Panc1 (cell line): Measurements from ENCODE around the gene ZG16. TPM values are rescaled to one million over a fixed set of nuclear protein-coding genes. Genes with fewer than 3 reads are reported as not detected.
"Not testable (repeated sequence)": the region's sequence is repeated elsewhere in the genome, so short reads cannot be mapped to it uniquely, and the experiment has no call there.

Experiments used
- ATAC-seq: fragments of 200-7000 bp; cut with Tn5 transposase; 2 replicates; pipeline ENCODE4 v1.9.1; 2020; ENCODE audit warnings: mild to moderate bottlenecking, moderate library complexity
- BruUV-seq: library from RNA; stranded (reverse); fragments of 400-500 nt; replicated peaks from 2 replicates; lab custom pipeline; 2021; lab: Mats Ljungman, UMichigan
- CTCF ChIA-PET: fragments of 300-600 bp; sonication (Branson Sonifier 250); formaldehyde crosslinking; loops from one replicate; lab custom pipeline; 2022; ENCODE audit warnings: antibody characterized with exemption; lab: Charles Lee
- POLR2A ChIA-PET: fragments of 300-600 bp; sonication (Branson Sonifier 250); formaldehyde crosslinking; loops from one replicate; lab custom pipeline; 2022; ENCODE audit warnings: antibody characterized with exemption; lab: Charles Lee
- DNase-seq: peaks from one replicate; pipeline ENCODE4 v3.0.0-alpha.2; 2010; ENCODE audit warnings: low read depth, low spot score
- H3K27ac ChIP-seq: 2 replicates; pipeline ENCODE4 v1.5.1; 2011; ENCODE audit warnings: mild to moderate bottlenecking, low read length, inconsistent platforms
- H3K27me3 ChIP-seq: fragments of 200-500 bp; sonication (Bioruptor generic); 2 replicates; pipeline ENCODE4 v1.6.0; 2014; ENCODE audit warnings: low read length, inconsistent platforms; ENCODE audit not compliant: control insufficient read depth, insufficient read depth
- H3K36me3 ChIP-seq: fragments of 200-500 bp; sonication (Bioruptor generic); 2 replicates; pipeline ENCODE4 v1.5.1; 2014; ENCODE audit warnings: inconsistent platforms, mild to moderate bottlenecking, low read length, moderate library complexity; ENCODE audit not compliant: control insufficient read depth, insufficient read depth
- H3K4me1 ChIP-seq: 2 replicates; pipeline ENCODE4 v1.5.1; 2011; ENCODE audit warnings: inconsistent platforms, mild to moderate bottlenecking, low read length, moderate library complexity; ENCODE audit not compliant: control insufficient read depth, insufficient read depth
- H3K4me3 ChIP-seq, 2 experiments: 2 replicates each; pipeline ENCODE4 v1.5.1; 2011 to 2012; ENCODE audit warnings: low read depth in 2 of 2, low read length in 2 of 2, mild to moderate bottlenecking in 2 of 2, inconsistent platforms in 1 of 2, moderate library complexity in 1 of 2
- H3K9me3 ChIP-seq: fragments of 200-500 bp; sonication (Bioruptor generic); 2 replicates; pipeline ENCODE4 v1.5.1; 2014; ENCODE audit warnings: low read depth, mild to moderate bottlenecking, inconsistent platforms, low read length, moderate library complexity; ENCODE audit not compliant: control insufficient read depth, insufficient read depth
- POLR2AphosphoS5 ChIP-seq: IDR thresholded peaks from 2 replicates; pipeline ENCODE4 v1.6.1; 2012; ENCODE audit warnings: mild to moderate bottlenecking, low read depth, low read length, moderate library complexity
- SIN3A ChIP-seq: IDR thresholded peaks from 2 replicates; pipeline ENCODE4 v1.6.1; 2012; ENCODE audit warnings: low read depth, mild to moderate bottlenecking, low read length, moderate library complexity, borderline replicate concordance; ENCODE audit not compliant: insufficient read depth
- TCF7L2 ChIP-seq: IDR thresholded peaks from 2 replicates; pipeline ENCODE4 v1.6.1; 2011; ENCODE audit warnings: mild to moderate bottlenecking, low read depth, low read length, inconsistent platforms
- in situ Hi-C: cut with HindIII; loops from 2 replicates; pipeline ENCODE4 v1.10.0; 2016; ENCODE audit warnings: low sequenced_read_pairs, low pct_unique_long_range_greater_than_20kb
- intact Hi-C: fragments of 100-400 bp; cut with micrococcal nuclease; formaldehyde crosslinking; loops from one replicate; pipeline ENCODE4 v1.10.0; 2022; ENCODE audit not compliant: unreplicated experiment
- total RNA-seq: library from RNA; stranded (reverse); gene quantifications from one replicate; pipeline ENCODE4 v1.2.1, GENCODE V29; 2021; ENCODE audit not compliant: unreplicated experiment
- TF ChIP-seq, protein P1 (sequence below), 2 experiments: IDR thresholded peaks; 2 replicates each; pipeline ENCODE4 v1.6.1; 2011 to 2012; ENCODE audit warnings: low read depth in 2 of 2, control low read depth in 1 of 2, low read length in 1 of 2, mild to moderate bottlenecking in 1 of 2, moderate library complexity in 1 of 2; ENCODE audit not compliant: insufficient read depth in 1 of 2
- TF ChIP-seq, protein P2 (sequence below): fragments of 450-650 bp; IDR thresholded peaks from 2 replicates; pipeline ENCODE4 v1.5.1; 2017; ENCODE audit warnings: mild to moderate bottlenecking

ZG16 gene
- total RNA-seq, 1 experiment from 2014 or later, result not detected

DNA sequence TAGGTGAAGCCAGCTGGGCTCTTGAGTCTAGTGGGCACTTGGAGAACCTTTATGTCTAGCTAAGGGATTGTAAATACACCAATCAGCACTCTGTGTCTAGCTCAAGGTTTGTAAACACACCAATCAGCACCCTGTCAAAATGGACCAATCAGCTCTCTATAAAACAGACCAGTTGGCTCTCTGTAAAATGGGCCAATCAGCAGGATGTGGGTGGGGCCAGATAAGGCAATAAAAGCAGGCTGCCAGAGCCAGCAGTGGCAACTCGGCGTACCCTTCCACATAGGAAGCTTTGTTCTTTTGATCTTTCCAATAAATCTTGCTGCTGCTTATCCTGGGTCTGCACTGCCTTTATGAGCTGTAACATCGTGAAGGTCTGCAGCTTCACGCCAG lies 29.3 kb upstream of the ZG16 start:
- ATAC-seq, H3K4me3 ChIP-seq, H3K4me1 ChIP-seq, H3K27ac ChIP-seq, in situ Hi-C loops, BruUV-seq, H3K27me3 ChIP-seq, POLR2A ChIA-PET, H3K9me3 ChIP-seq, intact Hi-C loops, H3K36me3 ChIP-seq, CTCF ChIA-PET, DNase-seq: not testable (repeated sequence)

DNA sequence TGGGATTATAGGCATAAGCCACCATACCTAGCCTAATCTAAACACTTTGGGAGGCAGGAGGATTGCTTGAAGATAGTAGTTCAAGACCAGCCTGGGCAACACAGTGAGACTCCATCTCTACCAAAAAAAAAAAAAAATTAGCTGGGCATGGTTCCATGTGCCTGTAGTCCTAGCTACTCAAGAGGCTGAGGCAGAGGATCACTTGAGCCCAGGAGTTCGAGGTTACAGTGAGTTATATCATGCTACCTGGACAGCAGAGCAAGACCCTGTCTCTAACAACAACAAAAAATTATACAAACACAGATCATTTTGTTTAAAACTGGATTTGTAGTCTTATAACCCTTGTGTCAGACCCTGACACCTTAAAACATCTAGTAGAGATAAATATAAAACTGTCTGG lies 24.5 kb upstream of the ZG16 start:
- Histone ChIP-seq H3K4me1 (no peaks in the 10 kb centered on the region), H3K27me3 (no peaks in the 10 kb centered on the region), H3K9me3 (no peaks in the 10 kb centered on the region), H3K27ac (no peak overlapping the region), H3K4me3 (no peak overlapping the region), H3K36me3 (no peaks in the 10 kb centered on the region)
- no peak for ATAC-seq
- no TSS peak for BruUV-seq
- intact Hi-C loops (no loop called here), in situ Hi-C loops (no loop called here)
- DNase-seq, result no peak
- ChIA-PET CTCF (no interaction called here), POLR2A (no interaction called here)
- TF ChIP-seq, protein P1, sequence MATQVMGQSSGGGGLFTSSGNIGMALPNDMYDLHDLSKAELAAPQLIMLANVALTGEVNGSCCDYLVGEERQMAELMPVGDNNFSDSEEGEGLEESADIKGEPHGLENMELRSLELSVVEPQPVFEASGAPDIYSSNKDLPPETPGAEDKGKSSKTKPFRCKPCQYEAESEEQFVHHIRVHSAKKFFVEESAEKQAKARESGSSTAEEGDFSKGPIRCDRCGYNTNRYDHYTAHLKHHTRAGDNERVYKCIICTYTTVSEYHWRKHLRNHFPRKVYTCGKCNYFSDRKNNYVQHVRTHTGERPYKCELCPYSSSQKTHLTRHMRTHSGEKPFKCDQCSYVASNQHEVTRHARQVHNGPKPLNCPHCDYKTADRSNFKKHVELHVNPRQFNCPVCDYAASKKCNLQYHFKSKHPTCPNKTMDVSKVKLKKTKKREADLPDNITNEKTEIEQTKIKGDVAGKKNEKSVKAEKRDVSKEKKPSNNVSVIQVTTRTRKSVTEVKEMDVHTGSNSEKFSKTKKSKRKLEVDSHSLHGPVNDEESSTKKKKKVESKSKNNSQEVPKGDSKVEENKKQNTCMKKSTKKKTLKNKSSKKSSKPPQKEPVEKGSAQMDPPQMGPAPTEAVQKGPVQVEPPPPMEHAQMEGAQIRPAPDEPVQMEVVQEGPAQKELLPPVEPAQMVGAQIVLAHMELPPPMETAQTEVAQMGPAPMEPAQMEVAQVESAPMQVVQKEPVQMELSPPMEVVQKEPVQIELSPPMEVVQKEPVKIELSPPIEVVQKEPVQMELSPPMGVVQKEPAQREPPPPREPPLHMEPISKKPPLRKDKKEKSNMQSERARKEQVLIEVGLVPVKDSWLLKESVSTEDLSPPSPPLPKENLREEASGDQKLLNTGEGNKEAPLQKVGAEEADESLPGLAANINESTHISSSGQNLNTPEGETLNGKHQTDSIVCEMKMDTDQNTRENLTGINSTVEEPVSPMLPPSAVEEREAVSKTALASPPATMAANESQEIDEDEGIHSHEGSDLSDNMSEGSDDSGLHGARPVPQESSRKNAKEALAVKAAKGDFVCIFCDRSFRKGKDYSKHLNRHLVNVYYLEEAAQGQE (IDR thresholded peaks at IDR 0.05; ENCODE audit: insufficient read depth in 1 of 2, low read depth in 2 of 2, low read length in 1 of 2), result no peak
- TF ChIP-seq TCF7L2, result no peak
- TF ChIP-seq, protein P2, sequence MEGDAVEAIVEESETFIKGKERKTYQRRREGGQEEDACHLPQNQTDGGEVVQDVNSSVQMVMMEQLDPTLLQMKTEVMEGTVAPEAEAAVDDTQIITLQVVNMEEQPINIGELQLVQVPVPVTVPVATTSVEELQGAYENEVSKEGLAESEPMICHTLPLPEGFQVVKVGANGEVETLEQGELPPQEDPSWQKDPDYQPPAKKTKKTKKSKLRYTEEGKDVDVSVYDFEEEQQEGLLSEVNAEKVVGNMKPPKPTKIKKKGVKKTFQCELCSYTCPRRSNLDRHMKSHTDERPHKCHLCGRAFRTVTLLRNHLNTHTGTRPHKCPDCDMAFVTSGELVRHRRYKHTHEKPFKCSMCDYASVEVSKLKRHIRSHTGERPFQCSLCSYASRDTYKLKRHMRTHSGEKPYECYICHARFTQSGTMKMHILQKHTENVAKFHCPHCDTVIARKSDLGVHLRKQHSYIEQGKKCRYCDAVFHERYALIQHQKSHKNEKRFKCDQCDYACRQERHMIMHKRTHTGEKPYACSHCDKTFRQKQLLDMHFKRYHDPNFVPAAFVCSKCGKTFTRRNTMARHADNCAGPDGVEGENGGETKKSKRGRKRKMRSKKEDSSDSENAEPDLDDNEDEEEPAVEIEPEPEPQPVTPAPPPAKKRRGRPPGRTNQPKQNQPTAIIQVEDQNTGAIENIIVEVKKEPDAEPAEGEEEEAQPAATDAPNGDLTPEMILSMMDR, result no peak
- no peak for TF ChIP-seq POLR2AphosphoS5
- TF ChIP-seq SIN3A, result no peak

DNA sequence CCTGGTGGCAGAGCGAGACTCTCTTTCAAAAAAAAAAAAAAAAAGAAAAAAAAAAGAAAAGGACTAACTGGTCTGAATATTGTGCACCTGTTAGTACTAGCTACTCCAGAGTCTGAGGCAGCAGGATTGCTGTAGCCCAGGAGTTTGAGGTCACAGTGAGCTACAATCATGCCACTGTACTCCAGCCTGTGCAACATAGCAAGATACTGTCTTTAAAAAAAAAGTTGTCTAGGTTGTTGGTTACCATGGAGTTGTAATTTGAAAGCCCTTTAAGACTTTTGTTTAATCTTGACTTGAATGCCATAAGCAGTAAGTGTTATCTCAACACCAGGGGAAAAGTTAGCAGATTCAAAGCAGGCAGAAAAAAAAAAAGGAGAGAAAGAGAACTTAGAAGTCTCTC lies 21.4 kb upstream of the ZG16 start:
- BruUV-seq, result no TSS peak
- DNase-seq, result no peak
- Histone ChIP-seq H3K9me3 (no peaks in the 10 kb centered on the region), H3K27ac (no peak overlapping the region), H3K27me3 (no peaks in the 10 kb centered on the region), H3K4me3 (no peak overlapping the region), H3K36me3 (no peaks in the 10 kb centered on the region), H3K4me1 (no peaks in the 10 kb centered on the region)
- TF ChIP-seq SIN3A (no peak), POLR2AphosphoS5 (no peak)
- TF ChIP-seq, protein P1 (IDR thresholded peaks at IDR 0.05; ENCODE audit: insufficient read depth in 1 of 2, low read depth in 2 of 2, low read length in 1 of 2), result no peak
- in situ Hi-C loops, result no loop called here
- ChIA-PET CTCF (no interaction called here), POLR2A (no interaction called here)
- intact Hi-C loops, result no loop called here
- ATAC-seq, result no peak

DNA sequence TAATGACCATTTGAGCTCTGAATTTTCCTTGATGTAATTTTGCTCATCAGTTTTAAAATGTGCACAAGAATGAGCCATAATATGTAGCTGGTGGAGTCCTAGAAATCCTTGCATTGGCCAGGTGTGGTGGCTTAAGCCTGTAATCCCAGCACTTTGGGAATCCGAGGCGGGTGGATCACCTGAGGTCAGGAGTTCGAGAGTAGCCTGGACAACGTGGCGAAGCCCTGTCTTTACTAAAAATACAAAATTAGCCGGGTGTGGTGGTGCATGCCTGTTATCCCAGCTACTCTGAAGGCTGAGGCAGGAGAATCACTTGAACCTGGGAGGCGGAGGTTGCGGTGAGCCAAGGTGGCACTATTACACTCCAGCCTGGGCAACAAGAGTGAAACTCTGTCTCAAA lies 21.0 kb upstream of the ZG16 start:
- ATAC-seq, H3K9me3 ChIP-seq, CTCF ChIA-PET, H3K27ac ChIP-seq, POLR2A ChIA-PET, in situ Hi-C loops, DNase-seq, H3K4me1 ChIP-seq, H3K36me3 ChIP-seq, H3K27me3 ChIP-seq, BruUV-seq, H3K4me3 ChIP-seq, intact Hi-C loops: not testable (repeated sequence)
